Left lung (tissue), 10 donors: ENCODE data around the gene CYP4F2. TPM values are rescaled to one million over a fixed set of nuclear protein-coding genes. Genes with fewer than 3 reads are reported as not detected.

Experiments
- ATAC-seq: fragments of 200-7000 bp; cut with Tn5 transposase; one replicate; pipeline ENCODE4 v1.9.1; 2020; ENCODE audit warnings: moderate library complexity
- DNase-seq, 4 donors: peaks; one replicate each; pipeline ENCODE4 v3.0.0-alpha.2; 2013 to 2020
- H3K27ac ChIP-seq, 2 donors: fragments of 200-600 bp; sonication (generic) in 1 of 2; one replicate each; pipeline versions ENCODE4 v1.5.0 to v1.8.0; 2020 to 2021
- H3K27me3 ChIP-seq, 2 donors: fragments of 200-600 bp; sonication (generic) in 1 of 2; one replicate each; pipeline versions ENCODE4 v1.5.0 to v1.8.0; 2020 to 2021
- H3K36me3 ChIP-seq, 2 donors: fragments of 200-600 bp; sonication (generic) in 1 of 2; one replicate each; pipeline versions ENCODE4 v1.5.0 to v1.8.0; 2020 to 2021
- H3K4me1 ChIP-seq, 2 donors: fragments of 200-600 bp; one replicate each; pipeline ENCODE4 v1.8.0; 2021
- H3K4me3 ChIP-seq, 2 donors: fragments of 200-600 bp; sonication (generic) in 1 of 2; one replicate each; pipeline versions ENCODE4 v1.5.0 to v1.8.0; 2020 to 2021; ENCODE audit warnings: mild to moderate bottlenecking in 1 of 2
- H3K9me3 ChIP-seq, 2 donors: fragments of 200-600 bp; sonication (generic) in 1 of 2; one replicate each; pipeline versions ENCODE4 v1.5.0 to v1.8.0; 2020 to 2021
- intact Hi-C, 2 donors: fragments of 100-400 bp; cut with DNase I; formaldehyde crosslinking; loops; one replicate each; pipeline versions ENCODE4 v1.11.2 to v1.14.2; 2022
- polyA plus RNA-seq, 6 donors: library from polyadenylated mRNA; unstranded; fragments of 120-200 nt; gene quantifications; one replicate each; pipeline ENCODE4 v1.2.1, GENCODE V29; 2013; ENCODE audit not compliant: insufficient read length in 6 of 6
- total RNA-seq, 2 donors: library from RNA; stranded (reverse); fragmentation: NEBNext Ultra II Directional; extraction: Animal tissue kit (Norgen Biotek cat#: 25700); gene quantifications; one replicate each; pipeline ENCODE4 v1.2.1, GENCODE V29; 2021
- TF ChIP-seq, protein P1 (sequence below), 2 donors: fragments of 200-600 bp; sonication (generic) in 1 of 2; IDR thresholded peaks; one replicate each; pipeline versions ENCODE4 v1.5.0 to v1.8.0; 2021; ENCODE audit warnings: antibody characterized with exemption in 2 of 2
- donor health status: DM: no; HTN: yes; CAD: no.
- donor health status: DM: no; HTN: no; CAD: no.

CYP4F2 gene
- total and polyA plus RNA-seq, 8 donors, result 0.34 TPM; not detected in 7

DNA sequence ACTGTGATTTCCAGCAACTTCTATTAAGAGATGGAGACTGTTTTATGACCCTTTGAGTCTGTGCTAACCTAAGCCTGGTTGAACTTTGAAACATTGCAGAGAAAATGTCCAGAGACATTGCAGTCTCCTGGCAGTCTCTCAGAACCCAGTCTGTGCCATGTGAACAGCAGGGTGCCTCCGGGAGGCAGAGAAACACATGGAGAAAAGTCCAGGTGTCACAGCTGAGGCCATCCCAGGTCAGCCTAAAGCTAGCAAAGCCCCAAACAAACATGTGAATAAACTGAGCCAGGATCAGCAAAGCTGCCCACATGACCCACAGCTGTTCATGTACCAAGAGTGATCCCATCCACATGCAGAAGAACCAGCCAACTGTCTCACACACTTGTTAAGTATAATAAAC is 28.6 kb upstream of the CYP4F2 start:
- intact Hi-C loops, result no loop called here
- Histone ChIP-seq H3K27me3 (peaks cover 5 to 11% of the 10 kb centered on the region in 2 donors), H3K4me1 (no peaks in the 10 kb centered on the region), H3K36me3 (no peaks in the 10 kb centered on the region), H3K9me3 (no peaks in the 10 kb centered on the region), H3K4me3 (no peak overlapping the region), H3K27ac (no peak overlapping the region)
- ATAC-seq (no peak), DNase-seq (no peak)
- TF ChIP-seq, protein P1, sequence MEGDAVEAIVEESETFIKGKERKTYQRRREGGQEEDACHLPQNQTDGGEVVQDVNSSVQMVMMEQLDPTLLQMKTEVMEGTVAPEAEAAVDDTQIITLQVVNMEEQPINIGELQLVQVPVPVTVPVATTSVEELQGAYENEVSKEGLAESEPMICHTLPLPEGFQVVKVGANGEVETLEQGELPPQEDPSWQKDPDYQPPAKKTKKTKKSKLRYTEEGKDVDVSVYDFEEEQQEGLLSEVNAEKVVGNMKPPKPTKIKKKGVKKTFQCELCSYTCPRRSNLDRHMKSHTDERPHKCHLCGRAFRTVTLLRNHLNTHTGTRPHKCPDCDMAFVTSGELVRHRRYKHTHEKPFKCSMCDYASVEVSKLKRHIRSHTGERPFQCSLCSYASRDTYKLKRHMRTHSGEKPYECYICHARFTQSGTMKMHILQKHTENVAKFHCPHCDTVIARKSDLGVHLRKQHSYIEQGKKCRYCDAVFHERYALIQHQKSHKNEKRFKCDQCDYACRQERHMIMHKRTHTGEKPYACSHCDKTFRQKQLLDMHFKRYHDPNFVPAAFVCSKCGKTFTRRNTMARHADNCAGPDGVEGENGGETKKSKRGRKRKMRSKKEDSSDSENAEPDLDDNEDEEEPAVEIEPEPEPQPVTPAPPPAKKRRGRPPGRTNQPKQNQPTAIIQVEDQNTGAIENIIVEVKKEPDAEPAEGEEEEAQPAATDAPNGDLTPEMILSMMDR (IDR thresholded peaks at IDR 0.05), result no peak

DNA sequence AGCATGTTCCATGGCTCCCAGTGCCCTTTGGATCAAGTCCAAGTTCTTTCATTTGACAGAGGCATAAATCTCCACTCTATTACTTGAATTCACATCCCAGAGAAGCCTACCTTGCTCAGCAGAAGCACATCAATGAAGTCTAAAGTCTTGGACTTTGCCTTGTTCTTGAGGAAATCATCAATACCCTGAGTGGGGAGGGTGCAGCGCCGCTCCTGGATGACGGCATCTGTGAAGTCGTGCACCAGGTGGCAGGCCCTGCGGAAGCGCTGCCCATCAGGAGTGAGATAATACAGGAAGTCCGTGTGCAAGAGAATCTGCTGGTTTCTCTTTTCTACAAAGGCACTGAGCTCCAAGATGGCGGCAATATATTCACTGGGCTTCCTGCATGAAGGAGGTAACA is 25.8 kb upstream of the CYP4F2 start:
- no peaks in the 10 kb centered on the region for H3K9me3 ChIP-seq
- H3K4me3 ChIP-seq, result no peak overlapping the region
- intact Hi-C loops, result no loop called here
- H3K27ac ChIP-seq, result no peak overlapping the region
- no peaks in the 10 kb centered on the region for H3K4me1 ChIP-seq
- DNase-seq (no peak), ATAC-seq (no peak)
- H3K27me3 ChIP-seq, result peaks cover 0 to 11% of the 10 kb centered on the region in 2 donors
- TF ChIP-seq, protein P1 (IDR thresholded peaks at IDR 0.05), result no peak
- no peaks in the 10 kb centered on the region for H3K36me3 ChIP-seq

DNA sequence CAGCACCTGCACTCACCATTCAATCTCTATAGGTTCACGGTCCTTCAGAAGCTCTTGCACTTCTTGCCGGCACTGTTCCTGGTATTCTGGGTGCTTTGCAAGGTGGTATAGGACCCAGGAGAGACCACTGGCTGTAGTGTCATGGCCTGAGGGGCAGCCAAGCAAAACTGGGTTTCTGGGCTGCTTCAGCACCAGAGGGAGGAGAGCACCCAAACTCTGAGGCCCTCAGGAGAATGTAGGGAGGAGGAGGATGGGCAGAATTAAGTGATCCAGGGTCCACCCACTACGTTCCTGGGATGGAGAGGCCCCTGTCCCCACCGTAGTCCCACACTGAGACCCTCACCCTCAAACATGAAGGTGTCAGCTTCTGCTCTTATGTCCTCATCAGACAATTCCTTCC is 24.1 kb upstream of the CYP4F2 start:
- TF ChIP-seq, protein P1 (IDR thresholded peaks at IDR 0.05), result no peak
- ATAC-seq, result no peak
- no peak for DNase-seq
- no peaks in the 10 kb centered on the region for H3K4me1 ChIP-seq
- no peak overlapping the region for H3K27ac ChIP-seq
- peaks cover 0 to 6% of the 10 kb centered on the region in 2 donors for H3K27me3 ChIP-seq
- H3K36me3 ChIP-seq, result no peaks in the 10 kb centered on the region
- no peak overlapping the region for H3K4me3 ChIP-seq
- intact Hi-C loops, result no loop called here
- no peaks in the 10 kb centered on the region for H3K9me3 ChIP-seq

DNA sequence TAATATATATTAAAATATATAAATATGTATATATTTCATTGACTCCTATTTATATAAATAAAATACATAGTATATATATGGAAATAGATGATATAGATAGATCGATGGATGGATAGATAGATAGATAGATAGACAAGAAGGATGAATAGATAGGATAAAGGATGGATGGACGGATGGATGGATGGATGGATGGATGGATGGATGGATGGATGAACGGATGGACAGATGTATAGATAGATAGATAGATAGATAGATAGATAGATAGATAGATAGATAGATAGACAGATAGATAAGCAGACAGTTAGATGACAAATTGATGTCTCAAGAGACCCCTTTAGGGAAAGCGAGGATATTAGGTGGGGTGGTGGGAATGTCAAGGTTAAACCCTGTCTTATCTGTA is 21.4 kb upstream of the CYP4F2 start:
- DNase-seq, result no peak
- Histone ChIP-seq H3K4me1 (no peaks in the 10 kb centered on the region), H3K27ac (no peak overlapping the region), H3K36me3 (no peaks in the 10 kb centered on the region), H3K9me3 (peaks cover 0 to 3% of the 10 kb centered on the region in 2 donors), H3K27me3 (peaks cover 0 to 11% of the 10 kb centered on the region in 2 donors), H3K4me3 (no peak overlapping the region)
- TF ChIP-seq, protein P1 (IDR thresholded peaks at IDR 0.05), result no peak
- intact Hi-C loops, result no loop called here
- ATAC-seq, result no peak

DNA sequence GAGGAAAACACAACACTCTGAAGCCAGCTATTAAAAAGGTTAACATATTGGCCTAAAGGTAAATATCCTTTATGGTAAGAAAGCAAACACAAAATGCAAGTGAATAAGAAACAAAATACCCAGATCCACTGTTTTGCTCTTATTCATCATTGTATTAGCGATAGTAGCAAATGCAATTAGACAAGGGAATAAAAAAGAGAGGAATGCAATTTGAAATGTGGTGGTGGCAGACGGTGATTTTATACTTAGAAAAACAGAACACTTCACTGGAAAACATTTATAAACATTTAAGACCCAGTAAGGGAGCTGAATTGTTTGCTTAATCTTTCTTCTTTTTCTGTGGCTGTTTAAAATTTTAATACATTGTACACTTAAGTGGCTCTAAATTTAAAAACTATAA is 17.2 kb upstream of the CYP4F2 start:
- H3K9me3 ChIP-seq, result peaks cover 0 to 3% of the 10 kb centered on the region in 2 donors
- no peaks in the 10 kb centered on the region for H3K36me3 ChIP-seq
- ATAC-seq, result no peak
- H3K27me3 ChIP-seq, result peaks cover 13 to 49% of the 10 kb centered on the region in 2 donors
- intact Hi-C loops, result no loop called here
- no peak overlapping the region for H3K27ac ChIP-seq
- no peak for DNase-seq
- no peak overlapping the region for H3K4me3 ChIP-seq
- peaks cover 0 to 6% of the 10 kb centered on the region in 2 donors for H3K4me1 ChIP-seq
- TF ChIP-seq, protein P1 (IDR thresholded peaks at IDR 0.05), result no peak
